T47D (cell line): Measurements from ENCODE around the gene DPYD.

Source experiments
- DNase-seq, 2 experiments: peaks; one replicate each; pipeline versions ENCODE4 v3.0.0 to v3.0.0-alpha.2; 2011 to 2012; ENCODE audit warnings: low read depth in 1 of 2, low spot score in 1 of 2
- JUND ChIP-seq: IDR thresholded peaks from 2 replicates; pipeline ENCODE4 v1.6.1; 2012; ENCODE audit warnings: low read depth
- in situ Hi-C: cut with HindIII; loops from 2 replicates; pipeline ENCODE4 v1.10.0; 2016; ENCODE audit warnings: low sequenced_read_pairs, low pct_unique_long_range_greater_than_20kb

The DPYD gene

DNA sequence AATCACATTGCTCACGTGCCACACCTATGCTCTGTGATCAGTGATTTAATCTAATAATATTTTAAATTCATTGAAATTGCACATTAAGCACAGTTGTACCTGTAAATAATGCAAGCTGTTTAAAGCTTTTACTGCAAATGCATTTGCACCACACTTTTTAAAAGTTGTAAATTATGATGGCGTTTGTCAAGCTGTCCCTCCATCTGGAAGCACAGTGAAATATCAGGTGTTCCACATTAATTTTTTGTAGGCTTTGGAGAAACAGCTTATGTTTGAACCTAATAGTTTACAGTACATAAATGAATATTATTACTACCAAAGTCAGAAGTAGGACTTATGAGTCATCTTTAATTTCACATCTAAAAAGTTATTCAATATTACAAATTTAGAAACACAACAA, 3.0 kb upstream of the DPYD start:
- in situ Hi-C loops = no loop called here
- no peak for DNase-seq
- TF ChIP-seq JUND = no peak

- DNase-seq = no peak
- TF ChIP-seq JUND = no peak
- in situ Hi-C loops = no loop called here
Observed at GRCh38 chr1:97920276-97920831, 480 bp downstream of the DPYD start.

- no peak for TF ChIP-seq JUND
- DNase-seq = no peak
- in situ Hi-C loops = no loop called here
Observed at GRCh38 chr1:97919585-97920261, 1.1 kb downstream of the DPYD start.

- no peak for TF ChIP-seq JUND
- in situ Hi-C loops = no loop called here
- DNase-seq = no peak
Observed at GRCh38 chr1:97918961-97919360, 1.9 kb downstream of the DPYD start.

DNA sequence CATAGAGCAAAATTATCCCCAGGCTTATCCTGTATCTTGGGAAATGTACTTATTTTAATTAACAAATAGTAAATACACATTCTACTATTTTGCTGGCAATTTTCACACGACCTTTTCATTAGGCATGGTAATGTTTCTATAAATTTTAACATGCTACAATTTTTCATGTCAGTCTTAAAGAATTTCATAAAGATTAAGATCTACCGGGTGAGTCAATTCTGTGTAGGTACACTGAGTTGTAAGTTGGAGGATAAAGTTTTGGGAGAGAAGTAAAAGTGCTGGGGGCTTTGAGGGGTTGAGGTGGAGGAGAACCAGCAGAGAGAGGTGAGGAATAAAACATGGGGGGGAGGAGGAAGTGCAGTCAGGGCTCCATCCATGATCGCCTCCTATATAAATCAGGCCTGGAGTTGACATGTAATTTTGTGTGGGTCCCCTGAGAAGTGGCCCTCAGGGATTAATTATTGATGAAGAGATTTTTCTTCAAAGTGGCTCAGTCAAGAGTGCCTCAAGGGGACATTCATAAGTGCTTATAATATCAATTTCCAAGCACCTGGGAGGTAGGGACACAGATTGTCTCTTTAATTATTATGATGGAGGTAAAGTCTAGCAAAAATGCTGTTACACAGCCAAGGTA, 7.2 kb downstream of the DPYD start:
- in situ Hi-C loops = no loop called here
- TF ChIP-seq JUND = no peak
- DNase-seq = no peak

DNA sequence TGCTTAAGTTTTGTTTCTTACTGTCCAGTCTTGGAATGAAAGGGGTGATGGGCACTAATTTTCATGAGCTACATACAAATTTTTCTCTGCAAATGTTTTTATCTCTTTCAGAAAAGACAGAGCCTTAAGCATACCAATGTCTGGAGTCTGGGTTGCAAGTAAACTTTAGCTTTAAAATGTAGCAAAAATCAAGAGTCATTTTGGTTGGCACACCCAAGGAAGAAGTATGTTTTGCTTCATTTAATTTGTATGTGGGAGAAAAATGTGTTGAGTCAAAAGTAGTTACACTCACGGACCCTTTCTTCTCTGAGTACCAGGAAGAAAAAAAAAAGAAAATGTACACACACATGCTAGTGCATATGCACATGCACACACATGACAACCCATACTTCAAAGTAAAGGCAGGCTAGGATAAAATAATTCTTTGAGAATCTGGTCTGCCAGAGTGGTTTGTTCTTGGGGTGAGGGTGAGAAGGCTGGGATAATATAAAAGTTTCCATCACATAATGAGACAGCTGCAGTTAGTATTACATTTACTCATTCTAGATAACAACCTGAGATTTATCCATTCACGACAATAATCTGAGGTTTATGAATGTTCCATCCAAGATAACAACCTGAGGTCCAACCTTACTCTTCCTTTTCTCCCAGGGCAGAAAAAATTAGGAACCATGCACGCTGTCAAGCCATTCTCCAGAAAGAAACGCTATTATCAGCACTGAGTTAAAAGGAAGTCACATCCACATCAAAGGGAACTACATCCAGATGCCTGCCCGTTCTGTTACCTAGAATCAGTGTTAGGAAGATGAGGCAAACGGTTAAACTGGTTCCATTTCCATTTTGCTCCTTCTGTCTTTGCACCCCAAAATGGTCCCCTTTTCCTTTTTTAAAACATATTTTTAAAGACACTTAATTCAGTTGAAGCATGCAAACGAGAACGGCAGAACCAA, 9.3 kb downstream of the DPYD start:
- in situ Hi-C loops = no loop called here
- no peak for TF ChIP-seq JUND

GRCh38 chr1:97909266-97909665, 11.6 kb downstream of the DPYD start:
- in situ Hi-C loops = no loop called here
- no peak for TF ChIP-seq JUND
- no peak for DNase-seq

More for the DNA sequence above, 9.3 kb downstream of the DPYD start:
- DNase-seq = no peak

GRCh38 chr1:97907886-97908285, 12.9 kb downstream of the DPYD start:
- no peak for DNase-seq
- in situ Hi-C loops = no loop called here
- no peak for TF ChIP-seq JUND

GRCh38 chr1:97906567-97907241, 14.1 kb downstream of the DPYD start:
- DNase-seq = no peak
- in situ Hi-C loops = no loop called here
- TF ChIP-seq JUND = no peak

GRCh38 chr1:97905141-97905940, 15.5 kb downstream of the DPYD start:
- TF ChIP-seq JUND = no peak
- in situ Hi-C loops = no loop called here
- no peak for DNase-seq

DNA sequence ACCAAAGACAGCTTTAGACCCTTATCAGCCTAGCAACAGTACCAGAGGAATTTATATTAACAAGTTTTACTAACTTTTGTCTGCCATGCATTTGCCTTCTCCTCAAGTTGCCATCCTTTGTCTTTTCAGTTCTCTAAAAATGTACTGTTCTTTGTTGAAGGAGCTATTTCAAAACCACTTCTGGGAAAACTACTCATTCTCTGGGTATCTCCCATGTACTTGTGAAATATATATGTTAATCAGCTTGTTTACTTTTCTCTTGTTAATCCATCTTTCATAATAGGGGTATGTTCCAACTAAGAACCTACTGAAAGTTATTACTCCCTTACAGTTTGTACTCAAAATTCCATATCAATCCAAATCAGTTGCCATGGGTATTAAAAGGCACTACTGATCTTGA, 16.3 kb downstream of the DPYD start:
- no peak for TF ChIP-seq JUND
- in situ Hi-C loops = no loop called here

More for the DNA sequence above, 16.3 kb downstream of the DPYD start:
- DNase-seq = no peak
